ENCODE data around the gene REPS2.

REPS2 gene

GRCh38 chrX:17000751-17001150, 54.3 kb downstream of the REPS2 start:
- no peak for DNase-seq (ENCODE audit: low read depth)

GRCh38 chrX:17005712-17006368, 59.4 kb downstream of the REPS2 start:
- DNase-seq (ENCODE audit: low read depth) = no peak

DNA sequence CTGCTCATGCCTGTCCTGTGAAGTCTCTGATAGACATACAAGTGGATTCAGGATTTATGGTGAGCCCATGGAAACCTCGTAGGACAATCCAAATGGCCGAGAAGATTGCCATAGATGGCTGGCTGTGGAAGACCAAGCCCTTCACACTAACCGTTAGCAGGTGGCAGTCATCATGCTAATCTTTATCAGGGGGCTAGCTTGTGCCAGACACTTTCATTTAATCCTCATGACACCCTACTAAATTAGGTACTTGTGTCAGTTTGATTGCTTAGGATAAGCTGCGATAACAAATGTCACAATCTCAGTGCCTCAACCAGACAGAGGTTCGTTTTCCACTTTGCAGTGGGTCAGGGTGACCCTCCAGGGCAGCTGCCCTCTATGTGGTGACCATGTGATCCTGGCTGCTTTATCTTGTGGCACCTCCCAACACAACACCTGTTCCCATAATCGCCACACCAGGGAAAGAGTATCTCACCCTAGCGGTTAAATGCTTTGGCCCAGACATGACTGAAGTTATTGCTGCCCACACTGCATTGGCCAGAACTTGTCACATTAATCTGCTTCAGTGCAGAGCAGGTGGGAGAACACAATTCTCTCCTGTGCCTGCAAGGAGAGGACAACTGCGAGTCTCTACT, 60.8 kb downstream of the REPS2 start:
- no peak for DNase-seq (ENCODE audit: low read depth)

- DNase-seq (ENCODE audit: low read depth) = no peak
Measured at GRCh38 chrX:17009856-17010625, 63.6 kb downstream of the REPS2 start.

GRCh38 chrX:17012465-17012864, 66.0 kb downstream of the REPS2 start:
- DNase-seq (ENCODE audit: low read depth) = no peak

DNA sequence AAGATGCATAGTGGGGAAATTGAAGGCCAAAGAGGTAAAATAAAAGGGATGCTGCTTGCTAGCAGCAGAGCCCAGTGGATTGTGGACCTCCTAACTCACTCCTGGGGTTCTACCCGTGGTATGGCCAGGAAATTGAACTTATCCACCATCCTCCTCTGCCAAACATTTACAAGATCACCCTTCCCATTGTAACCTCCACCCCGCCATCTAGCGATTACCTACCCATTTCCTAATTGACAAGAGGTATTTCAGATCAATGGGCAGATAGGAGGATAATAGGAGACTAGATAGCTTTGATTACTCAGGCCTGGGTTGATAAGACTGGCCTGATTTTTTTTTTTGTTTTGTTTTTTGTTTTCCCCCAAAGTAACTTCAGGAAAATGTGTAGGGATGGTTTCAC, 67.8 kb downstream of the REPS2 start:
- no peak for DNase-seq (ENCODE audit: low read depth)

DNA sequence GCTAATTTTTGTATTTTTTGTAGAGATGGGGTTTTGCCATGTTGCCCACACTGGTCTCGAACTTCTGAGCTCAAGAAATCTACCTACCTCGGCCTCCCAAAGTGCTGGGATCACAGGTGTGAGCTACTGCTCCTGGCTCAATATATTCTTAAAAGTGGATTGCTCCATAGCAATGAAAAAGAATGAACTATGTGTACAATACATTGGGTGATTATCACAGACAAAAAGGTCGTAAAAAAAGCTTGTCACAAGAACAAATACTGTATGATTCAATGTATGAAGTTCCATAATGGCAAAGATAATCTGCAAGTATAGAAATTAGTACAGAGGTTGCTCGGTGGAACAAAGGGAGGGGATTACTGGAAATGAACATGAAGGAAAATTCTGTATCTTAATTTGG, 70.7 kb downstream of the REPS2 start:
- no peak for DNase-seq (ENCODE audit: low read depth)

GRCh38 chrX:17020356-17020755, 73.9 kb downstream of the REPS2 start:
- DNase-seq (ENCODE audit: low read depth) = no peak

GRCh38 chrX:17020851-17021821, 74.7 kb downstream of the REPS2 start:
- DNase-seq (ENCODE audit: low read depth) = no peak

- DNase-seq (ENCODE audit: low read depth) = no peak
Measured at GRCh38 chrX:17021851-17022604, 75.6 kb downstream of the REPS2 start.

DNA sequence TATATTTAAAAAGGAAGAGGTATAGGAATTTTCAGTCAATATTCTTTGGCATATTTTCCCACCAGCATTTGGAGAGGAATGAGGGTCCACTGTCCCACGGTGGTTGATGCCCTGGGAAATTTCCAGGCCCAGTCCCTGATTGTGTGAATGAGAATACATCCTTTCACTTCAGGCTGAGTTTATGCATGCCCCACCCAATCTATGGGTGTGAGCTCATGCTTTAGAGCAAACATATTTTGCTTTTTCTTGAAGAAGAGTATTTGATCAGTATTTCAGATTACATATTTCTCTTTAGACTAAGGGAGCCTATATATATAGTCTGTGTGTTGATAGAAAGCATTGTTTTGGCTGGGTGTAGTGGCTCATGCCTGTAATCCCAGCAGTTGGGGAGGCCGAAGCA, 77.2 kb downstream of the REPS2 start:
- DNase-seq (ENCODE audit: low read depth) = no peak

DNA sequence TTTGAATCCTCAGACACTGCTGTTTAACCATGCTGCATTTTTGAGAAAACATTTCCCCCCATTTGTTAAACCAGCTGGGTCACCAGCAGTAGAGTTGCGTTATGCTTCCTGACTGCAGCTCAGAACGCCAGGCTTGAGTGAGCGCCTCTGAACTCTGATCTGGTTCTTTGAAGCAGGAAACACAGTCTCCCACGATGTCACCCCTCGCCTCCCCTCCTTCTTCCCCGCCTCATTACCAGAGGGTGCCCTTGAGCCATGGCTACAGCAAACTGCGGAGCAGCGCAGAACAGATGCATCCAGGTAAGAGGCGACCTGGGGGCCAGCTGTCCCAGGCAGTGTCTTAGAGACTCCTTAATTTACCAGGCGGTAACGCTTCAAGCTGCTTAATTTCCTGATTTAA, 78.4 kb downstream of the REPS2 start:
- no peak for DNase-seq (ENCODE audit: low read depth)

DNA sequence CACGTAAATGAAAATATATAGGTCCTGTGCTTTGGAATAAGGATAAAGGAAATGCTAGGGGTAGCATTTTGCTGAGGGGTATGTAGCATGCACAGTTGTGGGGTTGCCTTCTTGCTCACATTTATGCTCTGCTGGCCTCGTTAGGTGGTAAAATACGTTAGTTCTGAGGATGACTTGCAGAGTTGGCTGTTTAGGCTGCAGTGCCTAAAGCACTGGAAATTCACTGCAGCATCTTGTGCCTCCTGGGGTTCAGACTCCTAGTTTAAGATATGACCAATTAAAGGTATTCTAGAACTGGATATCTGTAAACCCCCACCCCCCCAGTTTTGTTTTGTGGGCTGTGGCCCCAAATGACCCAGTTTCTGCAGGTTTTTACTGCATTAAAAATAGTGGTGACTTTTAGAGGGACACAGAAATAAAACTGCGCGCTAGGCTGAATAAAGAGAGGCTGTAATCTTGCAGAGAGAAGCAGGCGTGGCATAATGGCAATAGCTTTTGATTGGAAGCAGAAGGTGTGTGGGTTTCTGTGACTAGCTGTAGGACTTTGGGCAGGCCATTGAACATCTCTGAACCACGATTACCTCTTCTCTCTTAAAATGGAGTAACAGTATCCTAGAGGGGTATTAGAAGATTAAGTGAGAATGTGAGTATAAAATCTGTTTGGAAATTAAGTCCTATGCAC, 79.3 kb downstream of the REPS2 start:
- DNase-seq (ENCODE audit: low read depth) = no peak

DNA sequence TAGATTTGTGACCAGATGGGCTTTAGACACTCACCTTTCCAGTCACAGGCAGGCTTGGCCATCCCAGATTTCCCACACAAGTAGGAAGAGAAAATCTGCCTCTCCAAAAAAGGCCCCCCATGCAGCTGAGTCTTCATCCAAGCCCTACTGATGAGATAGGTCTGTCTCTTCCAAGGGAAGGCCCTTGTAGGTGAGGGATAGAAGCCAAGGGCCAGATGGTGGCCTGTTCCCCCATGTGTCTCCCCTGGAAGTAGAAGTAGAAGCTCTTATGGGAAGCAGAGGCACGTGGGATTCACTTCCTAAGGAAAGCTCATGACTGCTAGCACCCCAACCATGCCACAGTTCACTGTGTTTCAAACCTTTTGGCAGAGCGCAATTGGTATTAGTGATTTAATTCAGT, 81.5 kb downstream of the REPS2 start:
- no peak for DNase-seq (ENCODE audit: low read depth)

DNA sequence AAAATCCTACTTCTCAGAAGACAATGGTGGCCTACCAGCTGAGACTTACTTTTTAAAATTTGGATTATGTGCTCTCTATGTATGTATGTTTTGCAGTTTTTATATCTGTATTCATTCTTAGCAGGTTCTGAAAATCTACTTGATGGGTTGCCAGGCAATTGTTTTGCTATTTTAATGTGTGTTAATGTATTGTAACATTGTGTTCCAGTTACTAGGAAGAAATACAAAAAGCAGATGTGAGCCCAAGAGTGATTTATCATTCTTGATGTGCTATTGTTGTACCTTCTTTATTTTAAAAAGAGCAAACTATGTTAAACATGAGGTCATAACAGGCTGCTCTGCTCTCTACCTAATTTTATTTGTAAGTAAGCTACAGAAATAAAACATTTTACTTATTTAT, 81.9 kb downstream of the REPS2 start:
- DNase-seq (ENCODE audit: low read depth) = no peak

DNA sequence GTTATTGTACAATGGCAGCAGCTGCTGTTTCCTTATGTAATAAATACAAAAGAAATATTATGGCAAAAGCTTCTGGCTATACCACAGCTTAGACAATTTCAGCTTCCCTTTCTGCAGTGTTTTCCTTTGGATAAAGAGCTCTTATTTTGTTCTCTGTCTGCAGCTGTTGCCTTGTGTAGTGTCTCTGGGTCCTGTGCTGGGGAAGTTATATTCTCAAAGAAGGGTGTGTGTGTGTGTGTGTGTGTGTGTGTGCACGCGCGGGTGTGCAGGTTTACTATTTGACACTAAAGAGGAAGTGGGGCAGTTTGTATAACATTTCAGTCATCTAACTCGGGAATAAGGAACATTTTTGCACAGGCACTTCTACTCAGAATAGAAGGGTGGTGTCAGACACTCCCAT, 83.6 kb downstream of the REPS2 start:
- DNase-seq (ENCODE audit: low read depth) = no peak

DNA sequence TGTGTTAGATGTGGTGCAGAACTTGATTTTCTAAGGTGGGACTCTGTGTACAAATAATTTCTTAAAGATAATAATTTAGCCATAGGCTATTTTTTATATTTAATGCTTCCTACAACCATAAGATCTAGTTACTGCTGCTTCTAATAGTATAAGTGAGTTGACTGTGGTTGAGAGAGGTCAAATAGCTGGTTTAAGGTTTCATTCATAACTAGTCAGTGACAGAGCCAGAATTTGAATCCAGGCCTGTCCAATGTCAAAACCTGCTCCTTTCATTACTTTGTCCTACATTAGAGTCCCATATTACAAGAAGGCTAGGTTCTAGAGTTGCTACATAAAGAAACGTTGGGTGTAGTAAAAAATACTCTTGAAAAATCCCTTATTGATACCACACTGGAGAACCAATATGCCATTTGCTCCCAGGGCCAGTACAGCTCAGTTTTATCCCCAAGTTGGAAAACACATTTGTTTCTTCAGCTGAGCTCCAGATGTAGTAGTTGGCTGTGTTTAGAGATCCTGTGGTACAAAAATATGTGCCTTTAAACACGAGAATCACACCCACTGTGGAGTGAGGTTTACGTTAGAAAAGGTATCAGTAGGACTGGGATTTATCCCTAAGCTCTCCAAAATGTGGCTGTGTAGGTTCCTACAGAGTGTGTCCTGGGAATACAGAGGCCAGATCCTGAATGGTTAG, 84.3 kb downstream of the REPS2 start:
- DNase-seq (ENCODE audit: low read depth) = no peak

DNA sequence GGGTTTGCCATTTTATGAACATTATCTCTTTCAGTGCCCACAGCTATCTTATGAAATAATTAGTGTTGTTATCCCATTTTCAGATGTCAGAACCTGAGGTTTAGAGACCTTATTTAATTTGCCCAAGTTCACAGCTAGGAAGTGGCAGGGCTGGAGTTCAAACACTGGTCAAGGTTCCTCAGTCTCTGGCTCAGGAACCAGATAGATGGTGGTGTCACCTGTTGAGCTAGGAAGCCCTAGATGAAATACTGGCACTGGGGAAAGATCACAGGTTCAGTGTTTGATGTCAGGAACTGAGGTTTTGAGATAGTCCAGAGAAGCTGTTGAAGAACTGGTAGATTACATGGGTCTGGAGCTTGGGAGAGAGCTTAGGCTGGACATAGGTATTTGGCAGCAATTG, 85.4 kb downstream of the REPS2 start:
- DNase-seq (ENCODE audit: low read depth) = no peak

DNA sequence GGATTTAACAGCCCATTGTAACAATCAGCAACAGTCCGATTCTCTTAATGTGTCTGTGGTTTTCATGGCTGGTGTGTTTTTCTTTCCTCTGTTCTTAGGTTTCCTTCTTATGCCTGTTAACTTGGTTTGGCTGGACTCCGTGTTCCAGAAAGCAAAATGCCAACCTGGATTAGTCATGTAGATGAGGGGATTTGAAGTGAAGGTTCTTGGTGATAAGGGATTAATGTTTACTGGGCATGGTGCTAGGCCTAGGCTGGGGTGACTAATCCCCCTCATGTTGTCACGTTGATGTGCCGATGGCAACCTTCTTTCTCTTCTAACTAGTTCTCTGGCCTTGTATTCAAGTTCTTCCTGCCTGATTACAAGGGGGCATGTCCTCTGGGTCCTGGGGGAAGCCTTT, 85.9 kb downstream of the REPS2 start:
- no peak for DNase-seq (ENCODE audit: low read depth)

DNA sequence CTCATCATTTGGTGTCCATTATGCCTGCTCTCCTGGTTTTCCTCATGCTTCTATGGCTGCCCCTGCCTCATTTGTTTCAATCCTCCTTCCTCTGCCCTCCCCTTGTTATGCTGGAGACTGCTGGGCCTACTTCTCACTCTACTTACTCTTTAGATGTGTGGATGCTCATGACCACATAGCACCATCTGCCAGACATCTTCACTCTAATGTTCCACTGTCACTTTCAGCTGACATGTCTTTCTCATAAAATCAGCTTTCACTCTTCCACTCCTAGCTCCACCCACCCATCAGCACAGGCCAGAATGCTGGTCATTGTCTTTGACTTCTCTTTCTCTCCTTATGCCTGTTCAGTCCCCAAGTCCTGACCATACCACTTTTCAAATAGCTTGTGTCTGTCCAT, 86.8 kb downstream of the REPS2 start:
- DNase-seq (ENCODE audit: low read depth) = no peak
